Islet of Langerhans (tissue), 1 donor: ENCODE measurements around the gene ADH1B.
"Not testable (repeated sequence)": the region's sequence is repeated elsewhere in the genome, so short reads cannot be mapped to it uniquely, and the experiment has no call there.

ENCODE experiments used
- FAIRE-seq: peaks from one replicate; lab custom pipeline; 2011; peaks lifted over from hg19 to GRCh38; lab: Jason Lieb, UNC

The ADH1B gene

DNA sequence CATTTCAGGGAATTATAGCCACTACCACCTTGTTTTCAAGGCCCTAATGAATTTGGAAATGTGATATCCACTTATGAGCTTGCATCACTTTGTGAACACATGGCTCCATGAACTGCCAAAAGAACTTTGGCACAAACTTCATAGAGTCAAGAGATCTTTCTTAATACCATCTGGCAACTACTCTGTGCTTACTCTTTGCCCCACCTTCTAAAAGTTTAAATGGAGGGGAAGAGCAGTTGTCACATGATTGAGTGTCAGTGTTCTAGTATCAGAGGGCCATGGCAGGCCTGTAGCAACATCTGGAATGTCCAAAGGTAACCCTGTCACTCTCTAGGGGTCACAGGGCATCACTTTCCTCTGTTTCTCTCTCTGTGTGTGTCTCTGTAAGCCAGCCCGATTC is 2.6 kb upstream of the ADH1B start:
- no peak for FAIRE-seq

GRCh38 chr4:99317811-99318210 is 3.4 kb downstream of the ADH1B start:
- FAIRE-seq, result not testable (repeated sequence)

GRCh38 chr4:99317354-99317753 is 3.8 kb downstream of the ADH1B start:
- no peak for FAIRE-seq

DNA sequence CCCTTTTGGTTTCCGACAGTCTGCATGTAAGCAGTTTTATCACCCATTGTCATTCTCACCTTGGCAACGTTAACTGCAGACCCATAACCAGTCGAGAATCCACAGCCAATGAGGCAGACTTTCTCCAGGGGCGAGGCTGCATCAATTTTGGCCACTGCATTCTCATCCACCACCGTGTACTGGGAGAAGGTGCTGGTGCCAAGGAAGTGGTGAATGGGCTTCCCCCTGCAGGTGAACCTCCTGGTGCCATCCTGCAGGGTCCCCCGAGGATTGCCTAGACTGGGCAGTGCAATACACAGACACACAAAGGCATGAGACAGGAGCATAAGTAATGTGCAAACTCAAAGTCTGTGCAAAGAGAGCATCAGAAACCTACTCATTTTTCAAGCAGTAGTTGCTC is 5.4 kb downstream of the ADH1B start:
- no peak for FAIRE-seq

DNA sequence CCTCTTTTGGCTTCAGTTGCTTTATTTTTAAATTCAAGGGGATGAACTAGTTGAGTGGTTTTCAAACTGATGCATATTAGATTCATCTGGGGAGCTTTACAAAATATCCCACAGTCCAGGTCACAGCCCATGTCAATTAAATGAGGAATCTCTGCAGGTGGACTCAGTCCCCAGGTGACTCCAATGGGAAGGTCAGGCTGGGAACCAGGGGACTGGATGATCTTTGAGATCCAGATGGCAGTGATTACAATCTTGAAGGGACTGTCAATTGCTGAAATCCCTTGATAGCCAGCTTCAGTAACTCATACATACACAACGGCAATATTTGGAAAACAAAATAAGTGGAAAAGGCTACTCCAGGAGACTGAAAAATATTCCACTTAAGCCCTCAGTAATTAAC is 7.0 kb downstream of the ADH1B start:
- no peak for FAIRE-seq

DNA sequence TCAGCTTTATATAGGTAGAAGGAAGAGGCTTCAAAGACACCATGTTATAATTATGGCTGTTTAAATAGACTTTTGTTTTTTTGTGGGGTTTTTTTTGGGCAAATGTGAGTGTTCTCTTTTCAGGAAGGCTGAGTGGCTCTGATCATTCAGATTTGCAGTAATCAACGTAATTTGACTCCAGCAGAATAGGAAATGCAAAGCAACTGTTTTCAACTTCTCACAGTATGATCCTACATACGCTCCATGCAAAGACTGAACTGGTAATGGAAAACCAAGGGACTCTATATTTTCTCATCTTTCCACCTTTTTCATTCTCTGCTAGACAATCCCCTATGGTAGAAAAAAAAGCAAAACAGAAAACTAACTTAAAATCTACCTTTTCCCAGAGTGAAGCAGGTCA is 10.8 kb downstream of the ADH1B start:
- FAIRE-seq, result no peak

- FAIRE-seq, result no peak
Observed at GRCh38 chr4:99305638-99306400, 15.4 kb downstream of the ADH1B start.

DNA sequence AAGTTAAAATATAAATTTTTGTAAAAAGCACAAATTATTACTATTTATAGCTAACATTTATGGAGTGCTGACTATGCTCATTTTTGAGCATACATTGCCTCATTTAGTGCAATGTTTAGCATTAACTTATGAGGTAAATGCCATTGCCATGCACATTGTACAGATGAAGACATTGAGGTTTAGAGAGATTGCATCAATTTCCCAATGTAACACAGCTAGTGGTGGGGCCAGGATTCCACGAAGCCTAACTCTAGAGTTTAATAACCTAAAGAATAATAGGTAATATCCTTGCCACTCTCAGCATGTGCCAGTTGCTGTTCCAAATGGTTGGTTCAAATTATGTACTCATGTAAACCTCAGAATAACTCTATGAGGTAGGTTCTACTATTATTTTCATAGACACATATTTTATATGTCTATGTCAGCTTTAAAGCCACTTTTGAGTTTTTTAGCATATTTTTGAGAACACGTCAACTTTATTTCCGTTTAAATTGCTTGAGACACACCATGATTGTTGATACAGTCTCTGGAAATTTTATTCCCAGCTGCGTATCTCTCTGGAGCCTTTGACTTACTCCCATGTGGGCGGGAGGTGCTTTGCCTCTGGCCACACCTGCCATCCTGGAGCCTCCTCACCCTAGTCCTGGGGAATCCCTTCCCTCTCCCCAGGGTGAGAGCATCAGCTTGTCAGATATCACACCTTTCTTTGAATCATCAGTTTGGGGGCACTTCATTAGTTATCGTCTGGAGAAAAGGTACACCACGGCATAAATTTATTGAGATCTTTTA is 19.6 kb downstream of the ADH1B start:
- FAIRE-seq, result no peak

GRCh38 chr4:99300934-99301333 is 20.3 kb downstream of the ADH1B start:
- peak; percentile 9 for FAIRE-seq

GRCh38 chr4:99293357-99293756 is 27.8 kb downstream of the ADH1B start:
- FAIRE-seq, result no peak

GRCh38 chr4:99290848-99291786 is 30.1 kb downstream of the ADH1B start, which contains the start of gene ADH1A:
Gene ADH1A (minus strand): TSS chr4:99290985. CDS start chr4:99290914, 71 bp downstream.
- FAIRE-seq, result no peak

GRCh38 chr4:99285387-99285786 is 35.8 kb downstream of the ADH1B start:
- no peak for FAIRE-seq

DNA sequence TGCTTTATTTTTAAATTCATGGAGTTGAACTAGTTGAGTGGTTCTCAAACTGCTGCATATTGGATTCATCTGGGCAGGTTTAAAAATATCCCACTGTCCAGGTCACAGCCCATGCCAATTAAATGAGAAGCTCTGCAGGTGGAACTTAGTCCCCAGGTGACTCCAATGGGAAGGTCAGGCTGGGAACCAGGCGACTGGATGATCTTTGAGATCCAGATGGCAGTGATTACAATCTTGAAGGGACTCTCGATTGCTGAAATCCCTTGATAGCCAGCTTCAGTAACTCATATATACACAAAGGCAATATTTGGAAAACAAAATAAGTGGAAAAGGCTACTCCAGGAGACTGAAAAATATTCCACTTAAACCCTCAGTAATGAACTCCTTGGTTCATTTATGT is 38.5 kb downstream of the ADH1B start:
- no peak for FAIRE-seq

- no peak for FAIRE-seq
Observed at GRCh38 chr4:99281261-99281660, 39.9 kb downstream of the ADH1B start.

DNA sequence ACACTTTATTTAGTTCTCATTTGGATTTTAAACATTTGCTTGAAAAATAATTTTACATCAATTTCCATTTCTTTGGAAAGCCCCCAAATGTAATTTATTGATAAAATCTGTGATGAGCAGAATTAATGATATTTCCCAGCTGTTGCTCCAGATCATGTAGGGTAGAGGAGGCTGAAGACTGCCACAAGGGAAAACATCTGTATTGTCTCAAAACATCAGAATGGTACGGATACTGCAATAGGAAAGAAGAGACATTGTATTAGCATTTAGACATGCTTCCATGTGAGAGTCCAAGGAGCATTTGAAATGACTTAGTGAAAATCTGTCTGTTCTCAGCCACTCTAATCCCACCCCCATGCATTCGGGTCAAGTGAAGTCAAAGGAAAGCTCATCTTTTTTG is 44.8 kb downstream of the ADH1B start:
- no peak for FAIRE-seq

DNA sequence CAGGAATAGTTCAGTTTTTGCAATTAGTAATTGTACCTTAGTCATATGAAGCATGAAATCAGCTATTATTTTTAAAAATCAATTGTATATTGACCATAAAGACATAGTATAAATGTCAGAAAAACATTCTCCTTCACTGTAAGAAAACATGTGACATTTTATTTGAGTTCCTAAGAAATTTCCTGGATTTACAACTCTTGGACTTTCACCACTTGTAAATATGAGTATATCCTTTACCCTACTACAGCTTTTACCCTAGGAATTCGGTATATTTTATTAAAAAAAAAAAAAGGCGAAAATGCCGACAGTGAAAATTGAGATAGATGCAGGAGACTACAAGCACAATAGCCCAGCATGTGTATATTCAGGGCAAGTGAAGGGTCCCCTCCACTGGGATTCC is 45.3 kb downstream of the ADH1B start:
- FAIRE-seq, result no peak

DNA sequence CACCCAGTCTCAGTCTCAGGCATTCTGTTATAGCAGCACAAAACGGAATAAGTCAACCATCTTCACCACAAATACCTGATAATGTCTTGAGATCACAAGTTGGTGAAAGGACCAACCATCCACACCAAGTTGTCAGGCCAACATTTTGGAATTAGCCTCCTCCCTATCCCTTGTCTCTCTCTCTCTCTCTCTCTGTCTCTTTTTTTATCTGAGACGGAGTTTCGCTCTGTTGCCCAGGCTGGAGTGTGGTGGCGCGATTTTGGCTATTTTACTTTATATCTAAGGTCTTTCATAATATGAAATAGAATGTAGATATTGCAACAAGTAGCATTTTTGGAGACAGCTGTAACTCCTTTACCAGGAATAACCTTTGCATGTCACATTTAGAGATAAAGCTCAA is 46.2 kb downstream of the ADH1B start:
- FAIRE-seq, result no peak

GRCh38 chr4:99273704-99274103 is 47.5 kb downstream of the ADH1B start:
- no peak for FAIRE-seq

DNA sequence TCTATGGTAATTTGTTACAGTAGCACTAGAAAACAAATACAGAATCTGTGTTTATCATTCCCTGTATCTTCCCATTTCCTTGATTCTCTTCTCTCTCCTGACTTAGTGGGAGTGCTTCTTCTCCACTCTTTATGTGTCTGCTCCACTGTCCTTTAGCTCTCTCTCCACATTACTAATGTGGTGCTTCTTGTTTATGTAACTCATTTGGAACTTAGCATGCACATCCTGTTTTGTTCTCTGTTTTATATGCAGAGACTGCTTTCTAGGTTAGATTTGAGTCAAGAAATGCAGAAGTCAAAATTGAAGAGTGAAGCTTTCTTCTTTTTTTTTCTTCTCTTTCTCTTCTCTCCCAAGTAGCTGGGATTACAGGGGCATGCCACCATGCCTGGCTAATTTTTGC is 56.3 kb downstream of the ADH1B start:
- no peak for FAIRE-seq
